Esophagus muscularis mucosa (tissue), 3 donors: Measurements from ENCODE around the gene GMPR2.

ENCODE experiments used
- POLR2AphosphoS5 ChIP-seq, 2 donors: sonication (generic); formaldehyde crosslinking; IDR thresholded peaks; one replicate each; pipeline ENCODE4 v1.6.1; 2017; ENCODE audit warnings: antibody characterized with exemption in 2 of 2
- TF ChIP-seq, protein P1 (sequence below), 3 experiments: fragments of 200-600 bp in 2 of 3; fragments of 450-650 bp in 1 of 3; sonication (generic) in 2 of 3; IDR thresholded peaks; one replicate each; pipeline ENCODE4 v1.5.1; 2017 to 2019; ENCODE audit warnings: antibody characterized with exemption in 3 of 3, mild to moderate bottlenecking in 2 of 3, moderate library complexity in 1 of 3

- no peak for TF ChIP-seq POLR2AphosphoS5 (IDR thresholded peaks at IDR 0.05)
- TF ChIP-seq, protein P1, sequence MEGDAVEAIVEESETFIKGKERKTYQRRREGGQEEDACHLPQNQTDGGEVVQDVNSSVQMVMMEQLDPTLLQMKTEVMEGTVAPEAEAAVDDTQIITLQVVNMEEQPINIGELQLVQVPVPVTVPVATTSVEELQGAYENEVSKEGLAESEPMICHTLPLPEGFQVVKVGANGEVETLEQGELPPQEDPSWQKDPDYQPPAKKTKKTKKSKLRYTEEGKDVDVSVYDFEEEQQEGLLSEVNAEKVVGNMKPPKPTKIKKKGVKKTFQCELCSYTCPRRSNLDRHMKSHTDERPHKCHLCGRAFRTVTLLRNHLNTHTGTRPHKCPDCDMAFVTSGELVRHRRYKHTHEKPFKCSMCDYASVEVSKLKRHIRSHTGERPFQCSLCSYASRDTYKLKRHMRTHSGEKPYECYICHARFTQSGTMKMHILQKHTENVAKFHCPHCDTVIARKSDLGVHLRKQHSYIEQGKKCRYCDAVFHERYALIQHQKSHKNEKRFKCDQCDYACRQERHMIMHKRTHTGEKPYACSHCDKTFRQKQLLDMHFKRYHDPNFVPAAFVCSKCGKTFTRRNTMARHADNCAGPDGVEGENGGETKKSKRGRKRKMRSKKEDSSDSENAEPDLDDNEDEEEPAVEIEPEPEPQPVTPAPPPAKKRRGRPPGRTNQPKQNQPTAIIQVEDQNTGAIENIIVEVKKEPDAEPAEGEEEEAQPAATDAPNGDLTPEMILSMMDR (IDR thresholded peaks at IDR 0.05) = no peak
These were observed 36.6 kb downstream of the GMPR2 start for GRCh38 chr14:24269368-24269767.
